HG03139 (cell line): ENCODE data around the gene DOCK9.
"Not testable (repeated sequence)": the region's sequence is repeated elsewhere in the genome, so short reads cannot be mapped to it uniquely, and the experiment has no call there.

Experiments used
- ATAC-seq: cut with Tn5 transposase; IDR thresholded peaks from one replicate; pipeline ENCODE4 v1.9.1; 2021; ENCODE audit not compliant: unreplicated experiment

The DOCK9 gene

DNA sequence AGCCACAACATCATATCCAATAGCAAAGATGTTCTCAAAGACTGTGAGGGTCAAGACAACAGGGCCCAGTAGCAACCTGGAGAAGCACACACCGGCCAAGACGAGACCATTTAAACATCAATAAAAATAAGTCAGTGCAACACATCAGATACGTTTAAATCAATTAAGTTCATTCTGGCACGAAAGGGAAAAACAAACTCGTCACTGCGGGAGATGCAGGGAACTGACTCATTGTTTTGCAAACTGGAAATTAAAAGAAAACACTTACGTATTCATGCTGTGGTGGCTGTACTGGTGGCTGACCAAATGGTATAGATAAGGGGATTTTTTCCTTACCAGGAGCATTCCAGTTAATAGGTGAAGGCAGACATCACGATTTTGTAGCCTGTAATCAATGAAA, 199.1 kb downstream of the DOCK9 start:
- no peak for ATAC-seq

DNA sequence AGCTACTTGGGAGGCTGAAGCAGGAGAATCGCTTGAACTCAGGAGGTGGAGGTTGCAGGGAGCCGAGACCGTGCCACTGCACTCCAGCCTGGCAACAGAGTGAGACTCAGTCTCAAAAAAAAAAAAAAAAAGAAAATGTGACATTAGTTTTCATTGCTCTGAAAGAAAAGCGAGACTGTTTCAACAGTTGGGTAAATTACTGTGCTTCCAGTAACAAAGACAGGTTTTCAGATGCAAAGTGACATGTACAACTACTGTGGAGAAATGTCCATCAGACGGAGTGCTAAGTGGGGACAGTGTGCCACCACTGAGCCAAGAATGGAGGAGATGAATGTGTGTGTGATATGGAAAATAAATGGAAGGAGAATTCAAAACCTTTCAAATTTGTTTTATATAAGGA, 201.2 kb downstream of the DOCK9 start:
- no peak for ATAC-seq

DNA sequence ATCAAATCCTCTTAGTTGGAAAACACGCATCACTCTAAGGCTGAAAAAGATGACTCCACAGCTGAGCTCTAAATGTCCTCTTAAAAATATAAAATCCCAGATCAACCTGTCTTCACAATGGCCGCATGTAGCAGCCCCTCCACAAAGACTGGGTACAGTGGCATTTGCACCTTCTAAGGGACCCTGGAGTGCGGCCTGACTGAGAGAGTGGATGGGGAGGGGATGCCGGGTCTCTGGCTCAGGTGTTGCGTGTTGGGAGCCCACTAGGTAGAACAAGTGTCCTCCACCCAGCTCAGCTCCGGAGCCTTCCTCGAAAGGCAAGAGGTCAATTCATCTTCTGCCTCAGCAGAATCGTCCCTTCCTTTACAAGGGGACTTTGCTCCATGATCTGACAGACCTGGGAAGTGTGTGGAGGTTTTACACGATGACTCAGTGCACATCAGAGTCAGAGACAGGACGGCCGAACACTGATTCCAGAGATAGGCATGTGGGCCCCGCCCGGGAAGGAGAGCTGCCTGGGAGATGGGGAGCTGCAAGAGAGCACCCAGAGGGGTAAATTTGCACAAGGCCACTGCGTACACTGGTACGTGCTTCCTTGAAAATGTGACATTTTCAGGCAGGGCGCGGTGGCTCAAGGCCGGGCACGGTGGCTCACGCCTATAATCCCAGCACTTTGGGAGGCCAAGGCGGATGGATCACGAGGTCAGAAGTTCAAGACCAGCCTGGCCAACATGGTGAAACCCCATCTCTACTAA, 201.8 kb downstream of the DOCK9 start:
- ATAC-seq, result no peak

DNA sequence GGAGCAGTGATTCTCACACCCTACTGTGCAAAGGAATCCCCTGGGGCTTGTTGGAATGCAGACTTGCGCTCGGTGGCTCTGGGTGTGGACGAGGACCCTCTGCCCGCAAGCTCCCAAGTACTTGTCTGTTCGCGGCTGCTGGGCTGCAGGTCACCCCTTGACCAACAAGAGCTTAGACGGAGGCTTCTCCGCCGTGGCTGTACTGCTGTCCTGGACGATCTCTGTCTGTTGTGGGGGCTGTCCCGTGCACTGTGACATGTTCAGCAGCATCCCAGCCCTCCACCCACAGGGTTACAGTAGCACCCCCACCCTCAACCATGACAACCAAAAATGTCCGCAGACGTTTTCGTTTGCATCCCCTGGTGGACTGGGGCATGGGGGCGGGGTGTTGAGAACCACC, 202.5 kb downstream of the DOCK9 start:
- ATAC-seq, result no peak

DNA sequence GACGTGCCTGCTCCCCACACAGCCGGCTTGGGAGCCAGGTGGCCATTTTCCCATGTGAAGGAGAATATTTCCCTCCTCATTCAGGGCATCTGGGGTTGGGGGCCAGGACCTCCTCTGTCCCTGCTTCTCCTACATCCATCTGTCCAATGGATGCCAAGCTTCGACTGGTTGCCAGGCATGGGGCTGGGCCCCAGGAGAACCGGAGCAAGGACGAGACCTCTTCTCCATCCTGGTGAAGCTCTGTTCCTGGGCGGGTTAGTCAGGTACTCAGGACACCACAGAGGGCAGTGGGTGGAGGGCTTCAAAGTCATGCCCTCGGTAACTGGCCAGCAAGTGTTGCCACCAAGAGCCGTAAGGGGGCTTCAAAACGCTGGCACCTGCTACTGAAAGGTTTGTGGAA, 203.1 kb downstream of the DOCK9 start:
- ATAC-seq, result no peak

DNA sequence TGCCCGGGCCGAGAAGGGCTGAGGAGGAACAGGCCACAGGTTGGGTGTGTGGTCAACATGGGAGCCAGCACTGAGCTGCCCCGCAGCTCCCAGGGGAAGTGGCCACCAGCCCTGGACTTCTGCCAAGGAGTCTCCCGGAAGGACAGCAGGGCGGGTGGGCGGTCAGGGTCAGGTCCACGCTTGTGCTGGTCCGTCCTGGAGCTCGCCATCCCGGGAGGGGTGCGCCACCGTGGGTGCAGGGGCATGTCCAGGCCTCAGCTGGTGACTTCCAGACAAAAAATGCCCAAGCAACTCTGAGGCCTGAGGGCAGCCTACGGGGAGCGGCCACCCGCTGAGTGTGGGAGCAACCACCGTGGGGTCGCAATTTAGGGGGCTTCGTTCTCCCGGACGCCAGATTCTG, 203.9 kb downstream of the DOCK9 start:
- ATAC-seq, result no peak

DNA sequence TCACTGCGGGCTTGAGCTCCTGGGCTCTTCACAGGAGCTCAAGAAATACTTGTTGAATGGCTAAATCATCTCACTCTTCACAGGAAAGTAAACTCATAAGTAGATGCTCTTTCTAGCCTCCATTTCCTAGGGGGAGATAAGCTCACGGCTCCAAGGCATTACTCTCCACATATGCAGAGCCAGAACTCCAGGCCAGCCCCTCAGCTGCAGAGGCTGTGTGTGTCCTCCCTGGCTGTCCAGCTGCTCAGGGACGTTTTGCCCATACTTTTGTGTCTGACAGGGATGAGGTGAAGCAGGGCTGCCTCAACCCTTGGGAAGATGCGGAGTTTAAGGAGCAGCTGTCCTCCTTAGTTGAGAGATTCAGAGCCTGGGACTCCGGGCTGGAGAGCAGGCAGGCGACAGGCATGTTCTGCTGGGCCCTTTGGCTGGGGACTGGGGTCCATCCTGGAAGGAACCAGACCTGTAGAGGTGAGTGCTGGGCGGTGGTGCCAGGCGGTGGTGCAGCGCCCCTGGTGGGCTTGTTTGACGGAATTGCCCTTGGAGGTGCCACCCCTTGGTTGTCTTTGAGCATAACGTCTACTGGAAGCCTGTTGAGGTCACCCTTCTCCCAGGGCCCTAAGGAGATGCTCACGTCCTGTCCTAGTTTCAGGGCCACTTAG, 204.9 kb downstream of the DOCK9 start:
- no peak for ATAC-seq

DNA sequence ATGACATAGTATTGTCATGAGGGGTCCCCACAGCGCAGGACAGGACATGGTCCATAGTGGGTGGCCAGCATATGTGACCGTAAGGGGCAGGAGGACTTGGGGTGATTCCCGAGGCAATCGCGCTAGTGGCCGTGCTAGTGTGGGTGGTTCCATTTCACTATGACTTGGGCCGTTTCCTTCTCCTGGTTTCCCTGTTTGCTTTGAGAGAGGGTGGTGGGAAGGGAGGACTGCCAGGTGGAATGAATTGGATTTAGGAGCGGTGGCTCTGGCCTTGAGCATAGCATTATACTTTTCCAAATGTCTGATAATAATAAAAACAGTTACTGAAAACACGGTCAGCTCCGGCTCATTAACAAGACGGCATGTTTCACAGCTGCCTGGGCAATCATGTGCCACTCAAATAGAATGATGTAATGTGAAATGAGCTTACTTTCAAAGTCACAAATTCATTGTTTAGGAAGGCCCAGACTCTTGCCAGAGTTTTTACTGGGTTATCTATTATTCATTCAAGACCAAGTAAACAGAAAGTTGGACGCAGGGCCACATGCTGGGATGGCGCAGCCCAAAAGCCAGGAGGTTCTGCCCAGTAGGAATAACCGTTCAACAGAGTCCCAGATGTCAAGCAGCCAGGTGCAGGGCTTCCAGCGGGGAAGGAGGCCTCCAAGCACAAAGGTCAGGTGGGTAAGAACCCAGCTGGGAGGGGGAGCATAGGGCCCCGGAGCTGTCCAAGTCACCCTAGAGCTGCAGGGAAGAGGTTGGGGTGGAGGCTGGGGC, 205.8 kb downstream of the DOCK9 start:
- no peak for ATAC-seq

DNA sequence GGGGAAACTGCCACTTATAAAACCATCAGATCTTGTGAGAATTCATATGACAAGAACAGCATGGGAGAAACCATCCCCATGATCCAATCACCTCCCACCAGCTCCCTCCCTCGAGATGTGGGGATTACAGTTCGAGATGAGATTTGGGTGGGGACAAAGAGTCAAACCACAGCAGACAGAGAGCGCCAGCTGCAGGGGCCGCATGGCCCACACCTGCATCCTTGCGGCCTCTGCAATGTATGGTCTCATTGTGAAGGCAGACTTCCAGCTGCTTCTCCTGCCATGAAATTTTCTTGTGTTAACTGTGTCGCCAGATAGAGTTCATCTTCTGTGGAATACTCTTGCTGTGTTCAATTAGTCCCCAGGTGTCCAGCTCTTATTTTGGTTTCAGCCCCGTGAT, 208.1 kb downstream of the DOCK9 start:
- no peak for ATAC-seq

DNA sequence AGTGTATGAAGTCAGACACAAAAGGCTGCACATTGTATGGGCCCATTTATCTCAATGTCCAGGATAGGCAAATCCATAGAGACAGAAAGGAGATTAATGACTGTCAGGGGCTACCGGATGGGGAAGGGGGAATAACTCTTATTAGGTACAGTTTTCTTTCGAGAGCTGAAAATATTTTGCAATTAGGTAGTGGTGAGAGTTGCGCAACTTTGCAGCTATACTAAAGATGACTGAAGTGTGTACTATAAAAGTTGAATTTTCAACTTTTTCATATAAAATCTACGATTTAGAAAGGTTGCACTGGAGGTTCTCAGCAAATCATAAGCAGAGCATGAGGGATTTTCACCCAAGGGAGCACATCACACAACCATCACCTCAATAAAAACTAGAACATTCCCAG, 209.3 kb downstream of the DOCK9 start:
- no peak for ATAC-seq

DNA sequence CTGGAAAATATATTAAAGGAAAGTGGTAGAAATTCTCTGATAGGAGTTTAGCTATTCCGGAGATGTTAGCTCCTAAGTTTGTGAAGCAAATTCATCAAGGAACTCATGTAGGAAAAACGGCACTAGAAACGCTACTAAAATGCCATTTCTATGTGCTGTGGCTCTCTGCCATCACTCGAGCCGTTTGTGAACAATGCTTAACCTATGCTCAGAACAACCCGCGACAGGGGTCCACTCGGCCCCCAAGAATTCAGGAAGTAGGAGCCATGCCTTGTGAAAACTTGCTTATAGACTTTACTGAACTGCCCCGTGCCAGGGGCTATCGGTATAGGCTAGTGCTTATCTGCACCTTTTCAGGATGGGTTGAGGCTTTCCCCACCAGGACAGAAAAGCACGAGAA, 211.2 kb downstream of the DOCK9 start:
- no peak for ATAC-seq

DNA sequence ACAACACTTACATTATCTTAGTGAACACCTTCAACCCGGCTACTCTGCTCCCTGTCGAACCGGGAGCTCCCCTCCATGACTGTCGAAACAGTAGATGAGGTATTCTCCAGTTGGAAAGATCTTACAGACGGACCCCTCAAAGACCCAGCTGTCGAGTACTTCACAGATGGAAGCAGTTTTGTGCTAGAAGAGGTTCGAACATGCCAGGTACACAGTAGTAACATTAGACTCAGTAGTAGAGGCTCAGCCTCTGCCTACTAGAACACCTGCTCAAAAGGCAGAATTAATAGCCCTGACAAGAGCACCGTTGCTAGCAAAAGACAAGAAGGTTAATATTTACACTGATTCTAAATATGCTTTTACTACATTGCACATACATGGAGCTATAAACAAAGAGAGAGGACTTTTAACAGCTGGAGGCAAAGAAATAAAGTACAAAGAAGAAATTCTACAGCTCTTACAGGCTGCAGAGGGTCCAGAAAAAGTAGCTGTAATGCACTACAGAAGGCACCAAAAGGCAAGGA, 211.8 kb downstream of the DOCK9 start:
- no peak for ATAC-seq

DNA sequence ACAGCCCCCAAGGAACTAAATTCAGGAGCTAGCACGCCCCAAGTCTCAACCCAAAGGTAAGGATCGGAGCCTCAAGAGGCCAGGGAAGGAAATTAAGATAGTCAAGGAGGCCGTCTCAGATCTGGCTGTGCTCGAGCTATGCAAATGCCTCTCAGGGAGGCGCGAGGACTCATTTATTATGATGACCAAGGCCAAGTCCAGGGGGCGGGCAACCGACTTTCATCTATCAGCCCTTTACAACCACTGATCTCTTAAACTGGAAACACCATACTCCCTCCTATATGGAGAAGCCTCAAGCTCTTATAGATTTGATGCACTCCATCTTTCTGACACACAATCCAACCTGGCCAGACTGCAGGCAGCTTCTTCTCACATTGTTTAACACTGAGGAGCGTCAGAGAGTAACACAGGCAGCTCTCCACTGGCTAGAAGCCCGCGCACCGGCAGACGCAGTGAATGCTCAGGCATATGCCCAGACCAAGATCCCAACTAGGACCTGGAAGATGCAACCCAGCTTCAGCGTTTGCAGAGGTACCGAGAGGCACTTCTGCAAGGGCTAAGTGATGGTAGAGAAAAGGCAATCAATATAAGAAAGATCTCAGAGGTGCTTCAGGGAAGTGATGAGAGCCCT, 215.8 kb downstream of the DOCK9 start:
- ATAC-seq, result no peak

DNA sequence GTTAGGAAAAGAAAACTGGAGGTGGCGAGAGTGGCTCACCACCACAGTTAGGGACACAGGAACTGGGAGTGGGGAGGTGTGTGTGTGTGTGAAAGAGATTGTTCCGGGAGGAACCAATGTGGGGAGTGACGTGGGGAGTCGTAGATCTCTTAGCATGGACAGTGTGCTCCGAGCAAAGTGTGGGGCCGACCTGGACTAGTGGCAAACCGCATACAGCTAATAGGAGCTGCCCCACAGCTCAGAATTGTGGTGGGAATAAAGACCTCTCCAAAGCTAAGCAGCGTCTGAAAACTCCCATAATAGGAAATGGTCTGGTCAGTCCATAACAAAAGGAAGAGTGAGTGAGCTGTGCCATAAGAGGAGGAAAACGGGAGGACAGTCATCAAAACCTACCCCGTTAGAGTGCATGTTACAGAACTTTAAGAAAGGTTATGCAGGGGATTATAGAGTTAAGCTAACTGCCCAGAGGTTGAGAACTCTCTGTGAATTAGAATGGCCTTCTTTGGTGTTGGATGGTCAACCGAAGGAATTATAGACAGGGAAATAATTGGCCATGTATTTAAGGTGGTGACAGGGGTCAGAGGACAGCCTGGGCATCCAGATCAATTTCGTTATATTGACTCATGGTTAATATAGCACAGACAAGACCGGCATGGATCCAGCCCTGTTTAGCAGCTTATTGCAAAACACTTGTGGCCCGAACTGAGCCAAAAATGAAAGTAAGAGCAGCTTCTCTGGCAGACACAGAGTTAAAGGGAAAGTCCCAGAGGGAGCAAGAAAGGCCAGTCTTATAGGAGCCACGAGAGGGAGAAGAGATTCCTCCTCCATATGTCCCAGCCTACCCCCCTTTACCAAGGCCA, 216.5 kb downstream of the DOCK9 start:
- no peak for ATAC-seq

DNA sequence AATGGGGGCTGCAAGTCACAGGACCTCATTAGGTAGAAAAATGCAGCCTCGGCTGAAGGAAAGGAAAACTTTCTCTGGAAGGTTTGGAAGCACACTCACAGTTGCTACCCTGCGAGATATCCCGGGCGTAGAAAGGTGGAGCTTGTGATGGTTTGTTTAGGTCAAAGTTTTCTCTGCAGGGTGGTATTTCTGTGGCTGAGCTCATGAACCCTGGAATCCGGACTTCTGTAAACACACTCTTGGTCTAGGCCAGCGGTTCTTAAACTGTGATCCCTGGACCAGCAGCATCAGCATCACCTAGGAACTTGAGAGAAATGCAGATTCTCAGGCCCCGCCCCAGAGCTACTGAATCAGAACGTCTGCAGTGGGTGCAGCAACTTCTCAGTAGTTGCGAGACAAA, 222.1 kb downstream of the DOCK9 start:
- no peak for ATAC-seq

DNA sequence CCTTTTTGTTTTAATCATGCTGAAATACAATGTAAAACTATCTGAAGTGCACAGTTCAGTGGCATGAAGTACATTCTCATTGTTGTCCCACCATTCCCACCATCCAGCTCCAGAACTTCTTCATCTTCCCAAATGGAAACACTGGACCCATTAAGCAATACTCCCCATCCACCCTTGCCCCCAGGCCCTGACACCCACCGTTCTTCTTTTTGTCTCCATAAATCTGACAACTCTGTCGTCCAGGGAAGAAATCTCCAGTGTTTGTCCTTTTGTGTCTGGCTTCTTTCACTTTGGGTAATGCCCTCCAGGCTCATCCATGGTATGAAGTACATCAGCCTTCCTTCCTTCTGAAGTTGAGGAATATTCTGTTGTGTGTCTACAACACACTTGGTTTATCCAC, 222.7 kb downstream of the DOCK9 start:
- no peak for ATAC-seq

DNA sequence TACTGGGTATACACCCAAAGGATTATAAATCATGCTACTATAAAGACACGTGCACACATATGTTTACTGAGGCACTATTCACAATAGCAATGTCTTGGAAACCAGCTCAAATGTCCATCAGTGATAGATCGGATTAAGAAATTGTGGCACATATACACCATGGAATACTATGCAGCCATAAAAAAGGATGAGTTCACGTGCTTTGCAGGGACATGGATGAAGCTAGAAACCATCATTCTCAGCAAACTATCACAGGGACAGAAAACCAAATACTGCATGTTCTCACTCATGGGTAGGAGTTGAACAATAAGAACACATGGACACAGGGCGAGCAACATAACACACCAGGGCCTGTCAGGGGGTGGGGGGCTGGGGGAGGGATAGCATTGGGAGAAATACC, 223.4 kb downstream of the DOCK9 start:
- not testable (repeated sequence) for ATAC-seq

DNA sequence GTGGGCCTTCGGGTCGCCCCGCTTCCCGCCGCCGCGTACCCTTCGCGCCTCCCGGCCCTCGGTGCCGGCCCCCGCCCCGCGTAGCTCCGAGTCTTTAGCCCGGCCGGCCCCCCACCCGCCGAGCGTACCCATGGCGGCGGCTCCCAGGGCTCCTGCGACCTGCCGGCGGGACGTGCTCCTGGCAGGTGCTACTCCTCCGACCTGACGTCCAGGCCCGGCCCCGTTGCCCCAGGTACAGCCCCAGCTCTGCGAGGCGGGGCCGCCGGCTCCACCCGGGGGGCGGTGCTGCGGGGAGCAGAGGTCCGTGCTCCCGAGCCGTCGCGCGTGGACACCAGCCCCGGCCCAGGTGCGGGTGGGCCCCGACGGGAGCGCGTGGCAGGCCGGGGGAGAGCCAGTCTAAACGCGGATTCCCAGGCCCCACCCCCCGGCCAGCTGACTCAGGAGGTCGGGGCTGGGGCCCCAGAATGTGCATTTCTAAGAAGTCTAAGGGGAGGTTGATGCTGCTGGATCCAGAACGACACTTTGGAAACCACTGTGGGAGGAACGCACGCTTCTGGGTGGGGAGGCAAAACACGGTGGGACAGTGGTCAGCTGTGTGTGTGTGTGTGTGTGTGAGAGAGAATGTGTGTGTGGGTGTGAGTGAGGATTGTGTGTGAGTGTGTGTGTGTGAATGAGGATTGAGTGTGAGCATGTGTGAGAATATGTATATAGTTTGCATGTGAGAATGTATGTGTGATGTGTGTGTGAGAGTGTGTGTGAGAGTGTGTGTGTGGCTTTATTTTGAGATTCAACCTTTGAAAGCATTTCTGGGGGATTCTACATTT, 225.2 kb downstream of the DOCK9 start, which contains the start of gene SLC15A1:
Gene SLC15A1 (minus strand): TSS at position 206 of the 824 bp plus-strand sequence. CDS start 74 bp downstream, at position 132.
- no peak for ATAC-seq

DNA sequence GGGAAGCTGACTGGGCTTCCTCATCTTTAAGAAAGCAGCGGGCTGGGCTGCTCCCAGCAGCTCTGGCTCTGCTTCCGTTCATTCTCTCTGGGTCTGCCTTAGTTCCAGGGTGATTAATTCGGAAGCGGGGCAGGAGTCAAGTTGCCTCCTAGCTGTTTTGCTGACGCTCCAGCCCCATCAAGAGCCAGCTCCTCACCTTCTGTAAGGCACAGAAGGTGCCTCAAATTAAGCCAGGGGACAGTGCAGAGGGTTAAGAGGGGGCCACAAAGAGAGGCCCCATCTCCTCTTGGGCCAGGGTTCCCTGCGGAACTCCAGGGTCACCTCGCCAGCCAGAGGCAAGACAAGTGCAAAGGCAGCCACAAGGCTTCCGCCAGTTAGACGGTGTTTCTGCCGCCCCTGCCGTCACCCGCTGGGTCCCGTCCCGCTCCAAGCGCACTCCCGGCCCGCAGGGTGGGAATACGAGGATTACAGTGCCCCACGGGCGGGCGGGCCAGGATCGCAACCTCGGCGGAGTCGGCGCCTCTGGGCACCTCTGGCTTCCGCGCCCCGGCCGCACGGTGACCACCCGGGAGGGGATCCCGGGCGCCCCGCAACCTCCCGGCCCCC, 225.9 kb downstream of the DOCK9 start:
- ATAC-seq, result no peak
